CD4-positive, alpha-beta memory T cell (primary cell): ENCODE data around the gene CRADD. TPM values are rescaled to one million over a fixed set of nuclear protein-coding genes. Genes with fewer than 3 reads are reported as not detected.
A peak's percentile ranks its signal among the peaks of the same experiment; 100 is the strongest.
"Not testable (repeated sequence)": the region's sequence is repeated elsewhere in the genome, so short reads cannot be mapped to it uniquely, and the experiment has no call there.

ENCODE experiments used
- CTCF ChIA-PET: fragments of 350-600 bp; sonication (Branson Sonifier 250); formaldehyde crosslinking; loops from one replicate; lab custom pipeline; 2021; ENCODE audit warnings: inconsistent platforms; ENCODE audit not compliant: partially characterized antibody; lab: Charles Lee
- POLR2A ChIA-PET: fragments of 350-600 bp; sonication (Branson Sonifier 250); formaldehyde crosslinking; loops from one replicate; lab custom pipeline; 2021; ENCODE audit not compliant: partially characterized antibody; lab: Charles Lee
- DNase-seq, 5 donors: peaks; one replicate each; pipeline versions ENCODE4 v3.0.0 to v3.0.0-alpha.2; 2020 to 2022; ENCODE audit warnings: mixed read lengths in 1 of 5
- H3K27ac ChIP-seq: one replicate; pipeline ENCODE4 v1.7.0; 2013; ENCODE audit warnings: low read depth, low read length
- H3K27me3 ChIP-seq: 2 replicates; pipeline ENCODE4 v1.7.0; 2013; ENCODE audit warnings: mild to moderate bottlenecking, low read length, moderate library complexity; ENCODE audit not compliant: insufficient read depth
- H3K36me3 ChIP-seq: 2 replicates; pipeline ENCODE4 v1.7.0; 2013; ENCODE audit warnings: mild to moderate bottlenecking, low read length, moderate library complexity; ENCODE audit not compliant: insufficient read depth
- H3K4me1 ChIP-seq: 2 replicates; pipeline ENCODE4 v1.7.0; 2013; ENCODE audit warnings: mild to moderate bottlenecking, low read length, moderate library complexity; ENCODE audit not compliant: insufficient read depth
- H3K4me3 ChIP-seq, 2 donors: one replicate each; pipeline ENCODE4 v1.7.0; 2013; ENCODE audit warnings: low read length in 2 of 2, mild to moderate bottlenecking in 1 of 2
- H3K9me3 ChIP-seq, 2 donors: one replicate each; pipeline ENCODE4 v1.7.0; 2013; ENCODE audit warnings: low read length in 2 of 2, control low read depth in 1 of 2; ENCODE audit not compliant: control insufficient read depth in 1 of 2
- H3K27ac Mint-ChIP-seq, 7 donors: one replicate each; pipeline ENCODE4 v1.8.0; 2020 to 2021; ENCODE audit warnings: mixed read lengths in 7 of 7, mild to moderate bottlenecking in 6 of 7, inconsistent platforms in 3 of 7, moderate library complexity in 3 of 7
- H3K27me3 Mint-ChIP-seq, 2 donors: one replicate each; pipeline ENCODE4 v1.8.0; 2020 to 2021; ENCODE audit warnings: mixed read lengths in 2 of 2
- H3K36me3 Mint-ChIP-seq, 2 donors: one replicate each; pipeline ENCODE4 v1.8.0; 2020 to 2021; ENCODE audit warnings: mixed read lengths in 2 of 2, inconsistent platforms in 1 of 2, mild to moderate bottlenecking in 1 of 2
- H3K4me1 Mint-ChIP-seq, 4 donors: one replicate each; pipeline ENCODE4 v1.8.0; 2020 to 2021; ENCODE audit warnings: mixed read lengths in 4 of 4, mild to moderate bottlenecking in 1 of 4
- H3K4me3 Mint-ChIP-seq, 8 donors: one replicate each; pipeline ENCODE4 v1.8.0; 2020 to 2021; ENCODE audit warnings: mixed read lengths in 8 of 8, mild to moderate bottlenecking in 7 of 8, moderate library complexity in 6 of 8, inconsistent platforms in 3 of 8
- H3K9me3 Mint-ChIP-seq, 8 donors: one replicate each; pipeline ENCODE4 v1.8.0; 2020 to 2021; ENCODE audit warnings: mixed read lengths in 8 of 8, mild to moderate bottlenecking in 5 of 8, inconsistent platforms in 3 of 8, moderate library complexity in 1 of 8
- intact Hi-C: fragments of 100-400 bp; cut with micrococcal nuclease; formaldehyde crosslinking; loops from one replicate; pipeline ENCODE4 v1.15.1; 2023
- polyA plus RNA-seq, 2 donors: library from polyadenylated mRNA; unstranded; fragments of 300-500 nt; fragmentation: Illumina TruSeq; gene quantifications; one replicate each; pipeline ENCODE4 v1.2.3, GENCODE V29; 2021
- total RNA-seq, 2 experiments: library from RNA; stranded (reverse); gene quantifications; one replicate each; pipeline ENCODE4 v1.2.3, GENCODE V29; 2021

CRADD gene
- total and polyA plus RNA-seq, 4 experiments from 2014 or later: 13.3 to 18.3 (median 15.9) TPM

DNA sequence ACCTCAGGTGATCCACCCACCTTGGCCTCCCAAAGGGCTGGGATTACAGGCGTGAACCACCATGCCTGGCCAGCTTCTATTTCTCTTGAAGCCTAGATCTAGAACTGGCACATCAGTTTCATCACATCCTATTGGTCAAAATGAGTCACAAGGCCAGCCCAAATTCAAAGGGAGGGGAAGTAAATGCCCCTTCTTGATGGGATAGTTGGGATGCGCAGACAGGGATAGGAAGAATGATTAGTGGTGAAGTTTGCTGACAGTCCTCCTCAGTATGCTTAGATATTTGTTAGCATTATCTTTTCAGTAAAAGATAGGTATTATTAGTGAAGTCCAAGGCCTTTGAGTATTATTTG is 33.4 kb downstream of the CRADD start:
- Histone ChIP-seq H3K27ac (no peak overlapping the region), H3K27me3 (no peaks in the 10 kb centered on the region), H3K9me3 (peaks cover 0 to 3% of the 10 kb centered on the region in 2 donors), H3K4me3 (no peak overlapping the region), H3K36me3 (no peaks in the 10 kb centered on the region), H3K4me1 (no peaks in the 10 kb centered on the region)
- DNase-seq: no peak
- intact Hi-C loops: no loop called here
- POLR2A ChIA-PET: no interaction called here
- peaks cover 0 to 8% (median 4%) of the 10 kb centered on the region in 4 donors for H3K4me1 Mint-ChIP-seq
- H3K36me3 Mint-ChIP-seq: peaks cover 8 to 46% of the 10 kb centered on the region in 2 donors
- H3K27ac Mint-ChIP-seq: no peak overlapping the region
- H3K4me3 Mint-ChIP-seq: no peak overlapping the region
- H3K27me3 Mint-ChIP-seq: no peaks in the 10 kb centered on the region
- CTCF ChIA-PET: no interaction called here
- H3K9me3 Mint-ChIP-seq: peaks cover 0 to 29% (median 20%) of the 10 kb centered on the region in 8 donors

DNA sequence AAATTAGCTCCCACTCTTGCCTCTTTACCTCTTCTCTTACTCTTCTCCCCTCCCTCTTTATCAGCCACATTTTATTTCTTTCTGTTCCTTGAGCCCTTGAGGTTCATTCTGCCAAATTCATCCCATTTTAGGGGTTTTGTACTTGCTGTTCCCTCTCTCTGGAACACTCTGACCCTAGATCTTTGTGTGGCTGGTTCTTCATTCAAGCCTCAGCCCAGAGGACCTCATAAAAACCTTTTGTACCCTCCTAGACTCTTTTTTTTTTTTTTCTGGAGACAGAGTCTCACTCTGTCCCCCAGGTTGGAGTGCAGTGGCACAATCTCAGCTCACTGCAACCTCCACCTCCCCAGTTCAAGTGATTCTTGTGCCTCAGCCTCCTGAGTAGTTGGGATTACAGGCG is 34.3 kb downstream of the CRADD start:
- H3K27me3 ChIP-seq, DNase-seq, H3K4me3 Mint-ChIP-seq, H3K4me1 ChIP-seq, H3K27me3 Mint-ChIP-seq, intact Hi-C loops, H3K4me3 ChIP-seq, H3K9me3 ChIP-seq, POLR2A ChIA-PET, CTCF ChIA-PET, H3K4me1 Mint-ChIP-seq, H3K36me3 ChIP-seq, H3K27ac ChIP-seq: not testable (repeated sequence)
- Mint-ChIP-seq H3K27ac (peak overlapping the region in 1 of 7 donors; percentile 49), H3K9me3 (peaks cover 0 to 29% (median 20%) of the 10 kb centered on the region in 8 donors), H3K36me3 (peaks cover 10 to 47% of the 10 kb centered on the region in 2 donors)

DNA sequence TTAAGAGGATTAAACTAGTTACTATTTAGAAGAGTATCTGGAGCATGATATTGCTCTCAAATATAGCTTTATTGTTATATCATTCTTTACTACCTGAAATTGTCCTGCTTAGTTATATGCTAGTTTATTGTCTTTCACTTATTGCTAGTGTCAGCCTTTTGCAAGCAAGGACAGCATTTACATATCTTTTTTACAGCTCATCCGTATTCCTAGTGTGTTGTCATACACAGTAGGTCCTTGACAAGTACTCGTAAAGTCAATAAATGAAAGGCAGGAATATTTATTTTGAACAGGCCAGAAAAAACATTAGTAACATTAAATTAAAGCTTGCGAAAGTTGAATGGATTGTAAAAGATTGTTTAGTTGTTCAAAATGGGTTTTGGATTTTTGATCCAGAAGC is 35.0 kb downstream of the CRADD start:
- peaks cover 16 to 48% of the 10 kb centered on the region in 2 donors for H3K36me3 Mint-ChIP-seq
- H3K4me3 Mint-ChIP-seq: no peak overlapping the region
- Histone ChIP-seq H3K27ac (no peak overlapping the region), H3K27me3 (no peaks in the 10 kb centered on the region), H3K4me1 (no peaks in the 10 kb centered on the region), H3K36me3 (no peaks in the 10 kb centered on the region), H3K9me3 (peaks cover 0 to 3% of the 10 kb centered on the region in 2 donors), H3K4me3 (no peak overlapping the region)
- no peak for DNase-seq
- intact Hi-C loops: no loop called here
- no peak overlapping the region for H3K27ac Mint-ChIP-seq
- H3K4me1 Mint-ChIP-seq: peaks cover 0 to 6% (median 3%) of the 10 kb centered on the region in 4 donors
- no peaks in the 10 kb centered on the region for H3K27me3 Mint-ChIP-seq
- ChIA-PET POLR2A (no interaction called here), CTCF (no interaction called here)
- peaks cover 0 to 29% (median 20%) of the 10 kb centered on the region in 8 donors for H3K9me3 Mint-ChIP-seq

DNA sequence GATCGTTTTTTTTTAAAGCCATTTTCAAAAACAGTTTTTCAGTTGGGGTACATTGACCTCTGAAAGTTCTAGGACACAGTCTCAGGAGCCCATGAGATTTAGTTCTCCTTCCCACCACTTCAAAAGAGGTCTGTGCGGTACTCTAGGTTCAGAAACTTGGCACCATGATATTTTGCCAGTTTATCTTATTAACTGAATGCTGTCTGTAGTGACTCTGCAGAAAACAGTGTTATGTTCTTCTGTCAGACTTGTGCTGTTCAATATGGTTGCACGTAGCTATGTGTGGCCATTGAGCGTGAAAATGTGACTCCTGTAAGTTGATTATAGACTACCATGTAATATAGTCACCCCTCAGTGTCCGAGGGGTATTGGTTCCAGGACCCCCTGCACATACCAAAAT is 35.9 kb downstream of the CRADD start:
- ChIA-PET CTCF (no interaction called here), POLR2A (no interaction called here)
- peaks cover 0 to 32% (median 19%) of the 10 kb centered on the region in 8 donors for H3K9me3 Mint-ChIP-seq
- no peaks in the 10 kb centered on the region for H3K4me1 ChIP-seq
- peaks cover 0 to 3% of the 10 kb centered on the region in 2 donors for H3K9me3 ChIP-seq
- no peak overlapping the region for H3K27ac Mint-ChIP-seq
- peaks cover 20 to 46% of the 10 kb centered on the region in 2 donors for H3K36me3 Mint-ChIP-seq
- no peaks in the 10 kb centered on the region for H3K27me3 ChIP-seq
- intact Hi-C loops: no loop called here
- H3K4me1 Mint-ChIP-seq: peaks cover 0 to 6% (median 3%) of the 10 kb centered on the region in 4 donors
- H3K27ac ChIP-seq: no peak overlapping the region
- no peaks in the 10 kb centered on the region for H3K27me3 Mint-ChIP-seq
- no peak for DNase-seq
- no peak overlapping the region for H3K4me3 ChIP-seq
- H3K4me3 Mint-ChIP-seq: no peak overlapping the region
- no peaks in the 10 kb centered on the region for H3K36me3 ChIP-seq

DNA sequence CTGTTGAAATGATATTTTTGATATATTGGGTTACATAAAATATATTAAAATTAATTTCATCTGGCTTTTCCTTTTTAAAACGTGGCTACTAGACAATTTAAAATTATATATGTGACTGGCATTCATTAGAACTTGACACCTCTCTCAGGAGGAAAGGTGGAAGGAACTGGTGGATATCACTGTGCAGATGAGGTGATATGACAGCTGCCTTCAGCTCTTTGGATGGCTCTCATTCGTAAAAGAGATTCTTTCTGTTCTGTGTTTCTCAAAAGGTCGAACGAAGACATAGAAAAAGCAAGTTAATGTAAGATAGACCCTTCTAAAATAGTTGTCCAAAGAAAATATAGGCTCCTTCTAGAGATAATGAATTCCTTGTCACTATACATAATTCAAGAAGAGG is 36.6 kb downstream of the CRADD start:
- ChIA-PET POLR2A (interaction anchor here (0.7 kb wide), 1 partner anchor 12 kb away, joined by 3 read pairs; no protein-coding TSS in a partner anchor), CTCF (interaction anchor here (0.8 kb wide), 1 partner anchor 17 kb away, joined by 3 read pairs; no protein-coding TSS in a partner anchor)
- no peaks in the 10 kb centered on the region for H3K4me1 ChIP-seq
- DNase-seq: no peak
- H3K27me3 ChIP-seq: no peaks in the 10 kb centered on the region
- peaks cover 22 to 43% of the 10 kb centered on the region in 2 donors for H3K36me3 Mint-ChIP-seq
- H3K9me3 ChIP-seq: peaks cover 0 to 3% of the 10 kb centered on the region in 2 donors
- H3K9me3 Mint-ChIP-seq: peaks cover 0 to 35% (median 21%) of the 10 kb centered on the region in 8 donors
- H3K4me3 Mint-ChIP-seq: no peak overlapping the region
- H3K27me3 Mint-ChIP-seq: no peaks in the 10 kb centered on the region
- peaks cover 0 to 6% (median 3%) of the 10 kb centered on the region in 4 donors for H3K4me1 Mint-ChIP-seq
- H3K36me3 ChIP-seq: no peaks in the 10 kb centered on the region
- no peak overlapping the region for H3K27ac Mint-ChIP-seq
- no peak overlapping the region for H3K4me3 ChIP-seq
- no peak overlapping the region for H3K27ac ChIP-seq
- intact Hi-C loops: no loop called here

DNA sequence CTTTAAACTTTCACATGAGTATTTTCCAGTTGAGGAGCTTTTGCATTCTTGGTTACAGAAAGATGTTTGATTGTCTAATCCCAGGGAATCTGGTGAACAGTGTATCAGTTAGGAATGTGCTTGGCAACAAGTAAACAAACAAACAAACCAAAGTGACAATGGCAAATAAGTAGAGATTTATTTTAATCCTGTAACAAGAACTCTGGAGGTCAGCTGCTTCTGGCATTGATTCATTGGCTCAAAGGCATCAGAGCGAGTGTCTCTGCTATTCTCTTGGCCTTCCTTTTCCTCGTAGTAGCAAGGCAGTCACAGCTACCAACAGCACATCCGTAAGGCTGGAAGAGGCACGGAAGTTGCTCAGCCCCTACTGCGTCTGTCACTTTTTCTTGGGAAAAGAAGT is 37.2 kb downstream of the CRADD start:
- H3K4me3 Mint-ChIP-seq: no peak overlapping the region
- ChIA-PET CTCF (interaction anchor here (0.8 kb wide), 1 partner anchor 16 kb away, joined by 3 read pairs; no protein-coding TSS in a partner anchor), POLR2A (interaction anchor here (0.7 kb wide), 1 partner anchor 12 kb away, joined by 3 read pairs; no protein-coding TSS in a partner anchor)
- no peaks in the 10 kb centered on the region for H3K27me3 Mint-ChIP-seq
- peaks cover 22 to 38% of the 10 kb centered on the region in 2 donors for H3K36me3 Mint-ChIP-seq
- Histone ChIP-seq H3K4me3 (no peak overlapping the region), H3K27me3 (no peaks in the 10 kb centered on the region), H3K36me3 (no peaks in the 10 kb centered on the region), H3K4me1 (no peaks in the 10 kb centered on the region), H3K27ac (no peak overlapping the region), H3K9me3 (peaks cover 0 to 3% of the 10 kb centered on the region in 2 donors)
- peaks cover 0 to 6% (median 3%) of the 10 kb centered on the region in 4 donors for H3K4me1 Mint-ChIP-seq
- peaks cover 0 to 35% (median 18%) of the 10 kb centered on the region in 8 donors for H3K9me3 Mint-ChIP-seq
- intact Hi-C loops: no loop called here
- no peak for DNase-seq
- H3K27ac Mint-ChIP-seq: no peak overlapping the region

DNA sequence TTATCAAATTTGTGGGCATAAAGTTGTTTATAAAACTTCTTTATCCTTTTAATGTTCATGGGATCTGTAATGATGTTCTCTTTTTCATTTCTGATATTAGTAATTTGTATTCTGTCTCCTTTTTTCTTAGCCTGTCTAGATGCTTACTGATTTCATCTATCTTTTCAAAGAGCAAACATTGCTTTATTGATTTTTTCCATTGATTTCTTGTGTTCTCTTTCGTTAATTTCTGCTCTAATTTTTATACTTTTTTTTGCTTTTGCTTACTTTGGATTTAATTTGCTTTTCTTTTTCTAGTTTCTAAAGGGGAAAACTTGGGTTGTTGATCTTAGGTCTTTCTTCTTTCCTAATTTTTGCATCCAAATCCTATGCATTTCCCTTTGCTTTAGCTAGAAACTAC is 42.5 kb downstream of the CRADD start:
- Mint-ChIP-seq H3K4me3 (peak overlapping the region in 1 of 8 donors; percentile 31), H3K27me3 (no peaks in the 10 kb centered on the region), H3K27ac (peak overlapping the region in 1 of 7 donors; percentile 68), H3K4me1 (peaks cover 0 to 3% (median under 1%) of the 10 kb centered on the region in 4 donors), H3K9me3 (peaks cover 0 to 38% (median 24%) of the 10 kb centered on the region in 8 donors), H3K36me3 (peaks cover 19 to 45% of the 10 kb centered on the region in 2 donors)
- intact Hi-C loops: no loop called here
- no peaks in the 10 kb centered on the region for H3K27me3 ChIP-seq
- no peak overlapping the region for H3K27ac ChIP-seq
- H3K4me1 ChIP-seq: no peaks in the 10 kb centered on the region
- no peak overlapping the region for H3K4me3 ChIP-seq
- no peak for DNase-seq
- H3K36me3 ChIP-seq: no peaks in the 10 kb centered on the region
- ChIA-PET CTCF (no interaction called here), POLR2A (no interaction called here)
- no peaks in the 10 kb centered on the region for H3K9me3 ChIP-seq
